ENCODE results near the gene FBXO42.

DNA sequence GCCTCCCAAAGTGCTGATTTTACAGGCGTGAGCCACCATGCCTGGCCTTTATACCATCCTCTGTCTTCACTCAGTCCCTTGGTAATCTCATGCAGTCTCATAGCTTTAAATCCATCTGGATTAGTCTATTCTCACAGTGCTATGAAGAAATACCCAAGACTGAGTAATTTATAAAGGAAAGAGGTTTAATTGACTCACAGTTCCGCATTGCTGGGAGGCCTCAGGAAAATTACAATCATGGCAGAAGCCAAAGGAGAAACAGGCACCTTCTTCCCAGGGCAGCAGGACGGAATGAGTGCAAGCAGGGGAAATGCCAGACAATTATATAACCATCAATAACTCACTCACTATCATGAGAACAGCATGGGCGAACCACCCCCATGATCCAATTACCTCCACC lies 66.2 kb downstream of the FBXO42 start:
- TF ChIP-seq GABPA (IDR thresholded peaks at IDR 0.05 in 1 of 2, conservative IDR thresholded peaks at IDR 0.05 in 1 of 2) (no peak), EGR1 (IDR thresholded peaks at IDR 0.05; ENCODE audit: low read depth in 2 of 2) (no peak), TAF1 (conservative IDR thresholded peaks at IDR 0.05) (no peak), RAD21 (IDR thresholded peaks at IDR 0.05) (no peak), YY1 (IDR thresholded peaks at IDR 0.05) (no peak), JUND (IDR thresholded peaks at IDR 0.05) (no peak)
- TF ChIP-seq, protein P1, sequence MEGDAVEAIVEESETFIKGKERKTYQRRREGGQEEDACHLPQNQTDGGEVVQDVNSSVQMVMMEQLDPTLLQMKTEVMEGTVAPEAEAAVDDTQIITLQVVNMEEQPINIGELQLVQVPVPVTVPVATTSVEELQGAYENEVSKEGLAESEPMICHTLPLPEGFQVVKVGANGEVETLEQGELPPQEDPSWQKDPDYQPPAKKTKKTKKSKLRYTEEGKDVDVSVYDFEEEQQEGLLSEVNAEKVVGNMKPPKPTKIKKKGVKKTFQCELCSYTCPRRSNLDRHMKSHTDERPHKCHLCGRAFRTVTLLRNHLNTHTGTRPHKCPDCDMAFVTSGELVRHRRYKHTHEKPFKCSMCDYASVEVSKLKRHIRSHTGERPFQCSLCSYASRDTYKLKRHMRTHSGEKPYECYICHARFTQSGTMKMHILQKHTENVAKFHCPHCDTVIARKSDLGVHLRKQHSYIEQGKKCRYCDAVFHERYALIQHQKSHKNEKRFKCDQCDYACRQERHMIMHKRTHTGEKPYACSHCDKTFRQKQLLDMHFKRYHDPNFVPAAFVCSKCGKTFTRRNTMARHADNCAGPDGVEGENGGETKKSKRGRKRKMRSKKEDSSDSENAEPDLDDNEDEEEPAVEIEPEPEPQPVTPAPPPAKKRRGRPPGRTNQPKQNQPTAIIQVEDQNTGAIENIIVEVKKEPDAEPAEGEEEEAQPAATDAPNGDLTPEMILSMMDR (IDR thresholded peaks at IDR 0.05; ENCODE audit: low read depth, low read length, missing input control), result no peak
- TF ChIP-seq, protein P2, sequence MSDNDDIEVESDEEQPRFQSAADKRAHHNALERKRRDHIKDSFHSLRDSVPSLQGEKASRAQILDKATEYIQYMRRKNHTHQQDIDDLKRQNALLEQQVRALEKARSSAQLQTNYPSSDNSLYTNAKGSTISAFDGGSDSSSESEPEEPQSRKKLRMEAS (IDR thresholded peaks at IDR 0.05), result no peak
- TF ChIP-seq, protein P3, sequence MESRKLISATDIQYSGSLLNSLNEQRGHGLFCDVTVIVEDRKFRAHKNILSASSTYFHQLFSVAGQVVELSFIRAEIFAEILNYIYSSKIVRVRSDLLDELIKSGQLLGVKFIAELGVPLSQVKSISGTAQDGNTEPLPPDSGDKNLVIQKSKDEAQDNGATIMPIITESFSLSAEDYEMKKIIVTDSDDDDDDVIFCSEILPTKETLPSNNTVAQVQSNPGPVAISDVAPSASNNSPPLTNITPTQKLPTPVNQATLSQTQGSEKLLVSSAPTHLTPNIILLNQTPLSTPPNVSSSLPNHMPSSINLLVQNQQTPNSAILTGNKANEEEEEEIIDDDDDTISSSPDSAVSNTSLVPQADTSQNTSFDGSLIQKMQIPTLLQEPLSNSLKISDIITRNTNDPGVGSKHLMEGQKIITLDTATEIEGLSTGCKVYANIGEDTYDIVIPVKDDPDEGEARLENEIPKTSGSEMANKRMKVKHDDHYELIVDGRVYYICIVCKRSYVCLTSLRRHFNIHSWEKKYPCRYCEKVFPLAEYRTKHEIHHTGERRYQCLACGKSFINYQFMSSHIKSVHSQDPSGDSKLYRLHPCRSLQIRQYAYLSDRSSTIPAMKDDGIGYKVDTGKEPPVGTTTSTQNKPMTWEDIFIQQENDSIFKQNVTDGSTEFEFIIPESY (IDR thresholded peaks at IDR 0.05), result no peak
- TF ChIP-seq, protein P4, sequence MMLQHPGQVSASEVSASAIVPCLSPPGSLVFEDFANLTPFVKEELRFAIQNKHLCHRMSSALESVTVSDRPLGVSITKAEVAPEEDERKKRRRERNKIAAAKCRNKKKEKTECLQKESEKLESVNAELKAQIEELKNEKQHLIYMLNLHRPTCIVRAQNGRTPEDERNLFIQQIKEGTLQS (IDR thresholded peaks at IDR 0.05), result no peak
- TF ChIP-seq, protein P5, sequence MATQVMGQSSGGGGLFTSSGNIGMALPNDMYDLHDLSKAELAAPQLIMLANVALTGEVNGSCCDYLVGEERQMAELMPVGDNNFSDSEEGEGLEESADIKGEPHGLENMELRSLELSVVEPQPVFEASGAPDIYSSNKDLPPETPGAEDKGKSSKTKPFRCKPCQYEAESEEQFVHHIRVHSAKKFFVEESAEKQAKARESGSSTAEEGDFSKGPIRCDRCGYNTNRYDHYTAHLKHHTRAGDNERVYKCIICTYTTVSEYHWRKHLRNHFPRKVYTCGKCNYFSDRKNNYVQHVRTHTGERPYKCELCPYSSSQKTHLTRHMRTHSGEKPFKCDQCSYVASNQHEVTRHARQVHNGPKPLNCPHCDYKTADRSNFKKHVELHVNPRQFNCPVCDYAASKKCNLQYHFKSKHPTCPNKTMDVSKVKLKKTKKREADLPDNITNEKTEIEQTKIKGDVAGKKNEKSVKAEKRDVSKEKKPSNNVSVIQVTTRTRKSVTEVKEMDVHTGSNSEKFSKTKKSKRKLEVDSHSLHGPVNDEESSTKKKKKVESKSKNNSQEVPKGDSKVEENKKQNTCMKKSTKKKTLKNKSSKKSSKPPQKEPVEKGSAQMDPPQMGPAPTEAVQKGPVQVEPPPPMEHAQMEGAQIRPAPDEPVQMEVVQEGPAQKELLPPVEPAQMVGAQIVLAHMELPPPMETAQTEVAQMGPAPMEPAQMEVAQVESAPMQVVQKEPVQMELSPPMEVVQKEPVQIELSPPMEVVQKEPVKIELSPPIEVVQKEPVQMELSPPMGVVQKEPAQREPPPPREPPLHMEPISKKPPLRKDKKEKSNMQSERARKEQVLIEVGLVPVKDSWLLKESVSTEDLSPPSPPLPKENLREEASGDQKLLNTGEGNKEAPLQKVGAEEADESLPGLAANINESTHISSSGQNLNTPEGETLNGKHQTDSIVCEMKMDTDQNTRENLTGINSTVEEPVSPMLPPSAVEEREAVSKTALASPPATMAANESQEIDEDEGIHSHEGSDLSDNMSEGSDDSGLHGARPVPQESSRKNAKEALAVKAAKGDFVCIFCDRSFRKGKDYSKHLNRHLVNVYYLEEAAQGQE (IDR thresholded peaks at IDR 0.05), result no peak
